Measurements from ENCODE around the gene FFAR2. TPM values are rescaled to one million over a fixed set of nuclear protein-coding genes. Genes with fewer than 3 reads are reported as not detected.
"Not testable (repeated sequence)": the region's sequence is repeated elsewhere in the genome, so short reads cannot be mapped to it uniquely, and the experiment has no call there.

The FFAR2 gene
- total RNA-seq, 1 experiment from 2014 or later, result not detected

- Histone ChIP-seq H3K79me2 (ENCODE audit: insufficient read depth, low read length) (no peaks in the 10 kb centered on the region), H3K9ac (ENCODE audit: low read length) (no peak overlapping the region), H3K36me3 (ENCODE audit: control insufficient read depth in 1 of 2, insufficient read depth in 2 of 2, low read length in 2 of 2) (no peaks in the 10 kb centered on the region), H3K9me3 (ENCODE audit: control insufficient read depth in 1 of 2, insufficient read depth in 1 of 2, low read depth in 1 of 2, low read length in 2 of 2) (no peaks in the 10 kb centered on the region), H3K27ac (ENCODE audit: low read depth, low read length) (no peak overlapping the region), H2AFZ (ENCODE audit: low read depth, low read length, poor library complexity, severe bottlenecking) (no peak overlapping the region), H3K4me1 (ENCODE audit: control insufficient read depth in 1 of 2, insufficient read depth in 2 of 2, low read length in 2 of 2) (peaks cover 0 to 2% of the 10 kb centered on the region in 2 experiments; a peak in 2 of 4 replicates), H3K4me3 (replicated peaks in 1 of 2; ENCODE audit: low read depth in 1 of 2, low read length in 2 of 2) (no peak overlapping the region), H3K4me2 (ENCODE audit: low read length) (no peak overlapping the region), H4K20me1 (ENCODE audit: insufficient read depth) (no peaks in the 10 kb centered on the region), H3K9me2 (ENCODE audit: insufficient read depth) (no peaks in the 10 kb centered on the region), H3K27me3 (ENCODE audit: insufficient read depth, low read length) (no peaks in the 10 kb centered on the region)
- CTCF ChIA-PET, result interaction anchor here (1.7 kb wide), 1 partner anchor 121 kb away, joined by 5 read pairs; no protein-coding TSS in a partner anchor
- TF ChIP-seq CEBPB (IDR thresholded peaks at IDR 0.05; ENCODE audit: low read depth) (no peak), JUND (IDR thresholded peaks at IDR 0.05) (no peak), POLR2AphosphoS5 (IDR thresholded peaks at IDR 0.05; ENCODE audit: low read depth, low read length) (no peak), MAX (IDR thresholded peaks at IDR 0.05) (no peak), EZH2 (IDR thresholded peaks at IDR 0.05) (no peak), CBX3 (IDR thresholded peaks at IDR 0.05; ENCODE audit: low read depth) (no peak), ATF3 (IDR thresholded peaks at IDR 0.05) (no peak), REST (IDR thresholded peaks at IDR 0.05; ENCODE audit: low read depth) (no peak)
- POLR2A ChIA-PET, result no interaction called here
- intact Hi-C loops (cut with micrococcal nuclease), result no loop called here
- RAD21 ChIA-PET (ENCODE audit: low non-redundant PET in 1 of 2, low total read pairs in 2 of 2, uncharacterized antibody in 2 of 2, unreplicated experiment in 2 of 2), result no interaction called here
- DNase-seq (ENCODE audit: low read depth, low spot score) (no peak), ATAC-seq (no peak)
- BruUV-seq (replicated peaks), result no TSS peak
Measured at GRCh38 chr19:35474104-35474503, 26.0 kb downstream of the FFAR2 start.

- POLR2A ChIA-PET; H3K79me2 ChIP-seq (ENCODE audit: insufficient read depth, low read length); H3K4me1 ChIP-seq (ENCODE audit: control insufficient read depth in 1 of 2, insufficient read depth in 2 of 2, low read length in 2 of 2); CTCF ChIA-PET; H3K27me3 ChIP-seq (ENCODE audit: insufficient read depth, low read length); H3K9me3 ChIP-seq (ENCODE audit: control insufficient read depth in 1 of 2, insufficient read depth in 1 of 2, low read depth in 1 of 2, low read length in 2 of 2); DNase-seq (ENCODE audit: low read depth, low spot score); RAD21 ChIA-PET (ENCODE audit: low non-redundant PET in 1 of 2, low total read pairs in 2 of 2, uncharacterized antibody in 2 of 2, unreplicated experiment in 2 of 2); H3K27ac ChIP-seq (ENCODE audit: low read depth, low read length); H2AFZ ChIP-seq (ENCODE audit: low read depth, low read length, poor library complexity, severe bottlenecking); H3K4me3 ChIP-seq (replicated peaks in 1 of 2; ENCODE audit: low read depth in 1 of 2, low read length in 2 of 2); BruUV-seq (replicated peaks); H3K4me2 ChIP-seq (ENCODE audit: low read length); H3K9me2 ChIP-seq (ENCODE audit: insufficient read depth); H4K20me1 ChIP-seq (ENCODE audit: insufficient read depth); H3K36me3 ChIP-seq (ENCODE audit: control insufficient read depth in 1 of 2, insufficient read depth in 2 of 2, low read length in 2 of 2); ATAC-seq; intact Hi-C loops (cut with micrococcal nuclease); H3K9ac ChIP-seq (ENCODE audit: low read length): not testable (repeated sequence)
Measured at GRCh38 chr19:35474594-35474993, 26.5 kb downstream of the FFAR2 start.
